LNCaP clone FGC (cell line): ENCODE data around the gene VAC14.
"Not testable (repeated sequence)": the region's sequence is repeated elsewhere in the genome, so short reads cannot be mapped to it uniquely, and the experiment has no call there.

Experiments
- DNase-seq: peaks from one replicate; pipeline ENCODE4 v3.0.0-alpha.2; 2011; ENCODE audit warnings: low read depth
- H3K4me3 ChIP-seq: 2 replicates; pipeline ENCODE4 v1.5.1; 2011; ENCODE audit warnings: mild to moderate bottlenecking, low read depth, low read length, control low read depth
- TF ChIP-seq, protein P1 (sequence below): IDR thresholded peaks from 2 replicates; pipeline ENCODE4 v1.5.1; 2012; ENCODE audit warnings: mild to moderate bottlenecking; ENCODE audit not compliant: control insufficient read depth, insufficient read depth; ENCODE audit errors: extremely low read depth

VAC14 gene

DNA sequence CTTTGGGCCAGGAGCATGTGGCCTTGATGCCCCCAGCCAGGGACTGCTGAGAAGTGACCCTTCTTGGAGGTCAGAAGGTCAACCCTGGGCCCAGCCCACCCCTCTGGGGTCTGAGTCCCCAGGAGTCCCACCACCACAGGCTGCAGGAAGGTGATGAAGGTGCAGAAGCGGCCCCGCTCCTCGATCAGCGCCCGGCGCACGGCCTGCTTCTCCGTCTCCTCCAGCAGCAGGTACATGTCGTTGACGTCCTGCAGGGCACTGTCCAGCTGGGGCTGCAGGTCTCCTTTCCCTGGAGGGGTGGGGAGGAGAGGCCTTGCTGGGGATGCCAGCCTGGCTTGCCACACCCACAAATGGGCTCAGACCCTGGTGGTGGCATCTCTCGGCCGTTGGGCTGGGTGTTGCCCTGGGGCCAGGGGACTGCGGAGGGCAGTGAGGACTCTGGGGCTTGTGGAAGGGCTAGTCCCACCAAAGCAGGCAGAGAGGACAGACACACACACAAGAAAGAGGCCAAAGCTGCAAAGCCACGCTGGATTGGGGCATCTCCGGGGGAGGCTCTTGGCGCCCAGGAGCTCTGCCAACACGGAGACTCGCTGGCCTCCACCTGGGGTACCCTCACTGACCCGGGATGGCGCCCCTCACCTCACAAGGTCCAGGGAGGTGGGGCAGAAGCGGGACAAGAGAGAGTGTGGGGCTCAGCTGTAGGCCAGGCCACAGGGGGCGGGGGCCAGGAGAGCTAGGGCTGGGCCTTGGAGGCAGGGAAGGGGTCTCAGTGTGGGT is 122.6 kb downstream of the VAC14 start:
- H3K4me3 ChIP-seq = no peak overlapping the region
- TF ChIP-seq, protein P1, sequence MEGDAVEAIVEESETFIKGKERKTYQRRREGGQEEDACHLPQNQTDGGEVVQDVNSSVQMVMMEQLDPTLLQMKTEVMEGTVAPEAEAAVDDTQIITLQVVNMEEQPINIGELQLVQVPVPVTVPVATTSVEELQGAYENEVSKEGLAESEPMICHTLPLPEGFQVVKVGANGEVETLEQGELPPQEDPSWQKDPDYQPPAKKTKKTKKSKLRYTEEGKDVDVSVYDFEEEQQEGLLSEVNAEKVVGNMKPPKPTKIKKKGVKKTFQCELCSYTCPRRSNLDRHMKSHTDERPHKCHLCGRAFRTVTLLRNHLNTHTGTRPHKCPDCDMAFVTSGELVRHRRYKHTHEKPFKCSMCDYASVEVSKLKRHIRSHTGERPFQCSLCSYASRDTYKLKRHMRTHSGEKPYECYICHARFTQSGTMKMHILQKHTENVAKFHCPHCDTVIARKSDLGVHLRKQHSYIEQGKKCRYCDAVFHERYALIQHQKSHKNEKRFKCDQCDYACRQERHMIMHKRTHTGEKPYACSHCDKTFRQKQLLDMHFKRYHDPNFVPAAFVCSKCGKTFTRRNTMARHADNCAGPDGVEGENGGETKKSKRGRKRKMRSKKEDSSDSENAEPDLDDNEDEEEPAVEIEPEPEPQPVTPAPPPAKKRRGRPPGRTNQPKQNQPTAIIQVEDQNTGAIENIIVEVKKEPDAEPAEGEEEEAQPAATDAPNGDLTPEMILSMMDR = no peak
- DNase-seq = no peak

DNA sequence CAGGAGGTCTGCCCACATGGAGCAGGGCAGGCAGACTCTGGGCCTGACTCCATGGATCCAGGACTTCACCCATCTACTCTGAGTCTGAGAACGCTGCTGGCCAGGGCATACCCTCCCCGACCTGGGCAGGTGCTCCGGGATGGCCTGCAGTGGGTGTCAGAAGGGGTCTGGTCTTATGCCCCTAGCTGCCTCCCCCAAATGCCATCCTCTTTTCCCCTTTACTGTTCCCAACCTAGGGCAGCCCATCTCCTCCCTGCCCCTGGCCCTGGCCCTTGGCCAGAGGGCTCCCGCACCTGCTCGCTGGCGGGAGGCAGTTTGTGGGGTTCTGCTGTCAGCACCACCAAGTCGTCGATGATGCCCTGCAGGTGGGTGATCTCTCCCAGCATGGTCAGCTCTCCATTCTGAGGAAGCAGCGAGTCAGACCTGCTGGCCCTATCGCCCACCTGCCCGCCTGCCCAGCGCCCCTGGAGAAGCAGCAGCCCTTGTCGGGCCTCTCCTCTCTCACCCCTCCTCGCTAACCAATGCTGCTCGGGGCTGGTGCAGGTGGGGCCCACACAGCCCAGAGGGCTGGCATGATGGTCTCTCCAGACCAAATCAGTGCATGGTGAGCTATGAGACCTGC is 123.3 kb downstream of the VAC14 start:
- TF ChIP-seq, protein P1 = no peak
- H3K4me3 ChIP-seq = no peak overlapping the region
- DNase-seq = no peak

DNA sequence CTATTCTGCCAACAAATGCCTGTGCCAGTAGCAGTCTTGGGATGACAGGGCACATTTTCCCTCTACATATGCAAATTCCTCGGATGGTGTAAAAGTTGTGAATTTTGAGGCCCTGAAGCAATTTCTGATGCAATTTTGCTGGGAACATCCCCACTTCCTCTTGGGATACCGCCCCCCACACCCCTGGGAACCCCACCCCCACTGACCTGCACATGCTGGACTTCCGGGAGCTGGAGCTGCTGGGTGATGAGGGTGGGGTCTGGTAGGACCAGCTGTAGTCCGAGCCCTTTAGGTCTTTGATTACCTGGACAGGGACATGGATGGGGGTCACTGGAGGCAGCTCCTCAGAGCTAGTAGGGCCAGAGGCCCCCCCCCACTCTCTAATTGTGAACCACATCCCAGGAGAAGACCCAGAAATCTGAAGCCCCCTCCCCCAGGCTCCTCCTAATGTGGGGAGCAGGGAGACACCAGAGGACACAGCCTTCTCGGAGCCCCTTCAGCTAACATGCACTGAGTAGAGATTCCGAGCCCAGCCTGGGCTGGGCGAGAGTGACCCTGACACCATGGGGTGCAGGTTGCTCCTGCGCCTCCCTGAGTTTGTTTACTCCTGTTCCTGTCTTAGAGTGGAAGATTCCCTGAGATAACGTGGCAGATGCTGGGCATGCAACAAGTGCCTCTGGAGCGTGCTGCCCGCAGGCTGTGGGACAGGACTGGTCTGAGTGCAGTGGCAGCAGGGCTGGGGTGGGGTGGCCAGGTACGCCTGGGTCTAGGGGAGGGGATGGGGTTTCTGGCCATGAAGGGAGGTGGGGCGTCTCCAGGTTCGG is 124.1 kb downstream of the VAC14 start:
- TF ChIP-seq, protein P1 = no peak
- H3K4me3 ChIP-seq = no peak overlapping the region
- no peak for DNase-seq

DNA sequence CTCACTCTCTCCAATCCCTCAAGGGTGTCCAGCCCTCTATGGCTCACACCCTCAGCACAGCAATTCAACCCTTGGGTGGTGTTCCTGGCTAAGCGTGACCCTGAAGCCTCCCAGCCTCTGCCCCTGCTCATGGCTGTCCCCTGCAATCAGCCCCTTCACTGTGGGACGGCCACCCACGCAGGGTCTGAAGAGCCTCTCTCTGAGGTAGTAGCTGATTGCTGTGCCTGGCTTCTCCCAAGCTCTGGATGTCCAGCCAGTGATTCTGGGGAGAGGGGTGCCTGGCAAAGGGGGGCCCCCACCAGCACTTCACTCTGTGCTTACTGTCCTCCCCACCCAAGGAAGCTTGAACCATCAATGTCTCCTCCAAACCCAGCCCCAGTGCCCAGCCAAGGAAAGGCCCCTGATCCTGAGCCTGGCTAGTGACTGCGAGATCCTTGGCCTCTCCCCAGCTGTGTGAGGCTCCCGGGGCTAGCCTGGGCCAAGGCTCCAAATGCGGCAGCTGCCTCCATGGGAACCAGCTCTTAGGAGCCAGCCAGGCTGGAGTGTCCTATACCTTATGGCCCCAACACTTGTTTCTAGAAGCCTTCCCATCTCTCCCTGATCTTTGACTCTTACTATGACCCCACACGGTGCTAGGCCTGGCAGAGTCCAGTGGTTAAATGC is 125.0 kb downstream of the VAC14 start:
- no peak for DNase-seq
- no peak overlapping the region for H3K4me3 ChIP-seq
- TF ChIP-seq, protein P1 = no peak

DNA sequence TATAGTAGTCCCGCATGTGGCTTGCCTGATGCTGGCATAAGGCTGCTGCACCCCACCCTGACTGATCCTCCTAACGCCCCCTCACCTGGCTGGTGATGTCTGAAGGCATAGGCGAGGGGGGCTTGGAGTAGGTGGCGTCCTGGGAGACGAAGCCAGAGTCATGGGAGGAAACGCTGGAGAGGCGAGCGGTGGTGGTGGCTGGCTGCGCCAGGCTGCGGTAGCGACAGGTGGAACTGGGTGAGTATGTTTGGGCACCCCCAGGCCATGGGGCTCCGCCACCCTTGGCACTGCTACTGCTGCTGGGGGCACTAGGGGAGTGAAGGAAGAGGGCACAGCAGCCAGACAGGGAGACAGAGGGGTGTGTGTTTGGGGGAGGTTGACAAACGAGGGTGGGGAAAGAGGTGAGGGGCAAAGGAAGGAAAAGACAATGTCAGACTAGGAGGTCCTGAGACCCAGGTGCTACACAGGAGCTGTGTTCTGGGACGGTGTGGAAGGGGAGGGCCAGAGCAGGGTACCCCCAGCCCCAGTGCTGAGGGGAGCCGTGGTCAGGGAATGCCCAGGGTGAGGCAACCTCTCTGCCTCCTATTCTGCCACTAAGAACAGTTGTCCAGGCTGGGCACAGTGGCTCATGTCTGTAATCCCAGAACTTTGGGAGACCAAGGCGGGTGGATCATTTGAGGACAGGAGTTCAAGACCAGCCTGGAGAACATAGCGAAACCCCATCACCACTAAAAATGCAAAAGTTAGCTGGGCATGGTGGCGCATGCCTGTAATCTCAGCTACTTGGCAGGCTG is 126.5 kb downstream of the VAC14 start:
- H3K4me3 ChIP-seq = no peak overlapping the region
- no peak for DNase-seq
- TF ChIP-seq, protein P1 = no peak

DNA sequence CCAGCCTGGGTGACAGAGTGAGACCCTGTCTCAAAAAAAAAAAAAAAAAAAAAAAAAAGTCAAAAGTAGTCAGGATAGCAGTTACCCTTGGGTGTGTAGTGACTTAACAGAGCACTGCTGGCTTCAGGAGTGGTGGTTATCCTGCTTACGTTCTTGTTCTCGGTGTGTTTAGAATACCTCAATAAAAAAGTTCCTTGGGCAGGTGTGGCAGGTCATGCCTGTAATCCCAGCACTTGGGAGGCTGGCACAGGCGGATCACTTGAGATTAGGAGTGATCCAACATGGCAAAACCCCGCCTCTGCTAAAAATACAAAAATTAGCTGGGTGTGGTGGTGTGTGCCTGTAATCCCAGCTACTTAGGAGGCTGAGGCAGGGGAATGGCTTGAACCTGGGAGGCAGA is 130.0 kb downstream of the VAC14 start:
- DNase-seq, H3K4me3 ChIP-seq: not testable (repeated sequence)
